Stomach (tissue), 9 donors: ENCODE measurements around the gene ROGDI. TPM values are rescaled to one million over a fixed set of nuclear protein-coding genes. Genes with fewer than 3 reads are reported as not detected.
A peak's percentile ranks its signal among the peaks of the same experiment; 100 is the strongest.

ENCODE experiments used
- DNase-seq, 2 donors: peaks; one replicate each; pipeline versions ENCODE4 v3.0.0 to v3.0.0-alpha.2; 2013 to 2019
- H3K27ac ChIP-seq, 5 donors: fragments of 200-600 bp in 4 of 5; sonication (generic) in 4 of 5; one replicate each; pipeline ENCODE4 v1.5.1; 2013 to 2019; ENCODE audit warnings: mild to moderate bottlenecking in 1 of 5, moderate library complexity in 1 of 5
- H3K27me3 ChIP-seq, 3 donors: fragments of 200-600 bp; sonication (generic); one replicate each; pipeline ENCODE4 v1.5.1; 2017 to 2019; ENCODE audit warnings: mixed run types in 1 of 3
- H3K36me3 ChIP-seq, 4 donors: fragments of 200-600 bp; sonication (generic); 1 replicate in 3 of 4; 2 replicates in 1 of 4; pipeline ENCODE4 v1.5.1; 2016 to 2019
- H3K4me1 ChIP-seq, 4 donors: fragments of 200-600 bp; sonication (generic); one replicate each; pipeline ENCODE4 v1.5.1; 2016 to 2019
- H3K4me3 ChIP-seq, 4 donors: fragments of 200-600 bp; sonication (generic) in 3 of 4; one replicate each; pipeline ENCODE4 v1.5.1; 2016 to 2019; ENCODE audit warnings: mild to moderate bottlenecking in 1 of 4
- H3K9me3 ChIP-seq, 4 donors: fragments of 200-600 bp; sonication (generic); one replicate each; pipeline ENCODE4 v1.5.1; 2016 to 2019
- EP300 ChIP-seq: sonication (generic); formaldehyde crosslinking; IDR thresholded peaks from one replicate; pipeline ENCODE4 v1.6.1; 2017; ENCODE audit warnings: antibody characterized with exemption
- POLR2A ChIP-seq, 4 donors: fragments of 450-650 bp; IDR thresholded peaks; one replicate each; pipeline ENCODE4 v1.6.1; 2016; ENCODE audit warnings: antibody characterized with exemption in 4 of 4, control low read depth in 2 of 4, mild to moderate bottlenecking in 1 of 4, moderate library complexity in 1 of 4
- POLR2AphosphoS5 ChIP-seq, 3 donors: sonication (generic); formaldehyde crosslinking; IDR thresholded peaks; one replicate each; pipeline ENCODE4 v1.6.1; 2016; ENCODE audit warnings: antibody characterized with exemption in 3 of 3
- WGBS, 5 donors: extraction: QIAGEN DNeasy Blood & Tissue Kit in 3 of 5; methylation state at CpG; one replicate each; pipeline versions ENCODE4 v1.1.5 to v1.1.7; 2013 to 2018; 5-methylcytosine and 5-hydroxymethylcytosine counted together
- intact Hi-C: fragments of 100-400 bp; cut with DNase I; formaldehyde crosslinking; loops from one replicate; pipeline ENCODE4 v1.15.1; 2023; ENCODE audit warnings: low total_unique reads
- polyA plus RNA-seq, 3 donors: library from polyadenylated mRNA; stranded (reverse); fragments of 200-250 nt; gene quantifications; one replicate each; pipeline ENCODE4 v1.2.3, GENCODE V29; 2013
- total RNA-seq, 5 donors: library from RNA; depleted of rRNA; stranded (reverse); fragments of >200 nt; gene quantifications; one replicate each; pipeline versions ENCODE4 v1.1.0 to v1.2.3, GENCODE V29; 2014 to 2016
- TF ChIP-seq, protein P1 (sequence below), 7 experiments: fragments of 450-650 bp in 4 of 7; fragments of 200-600 bp in 3 of 7; sonication (generic) in 3 of 7; IDR thresholded peaks; one replicate each; pipeline ENCODE4 v1.5.1; 2016 to 2019; ENCODE audit warnings: antibody characterized with exemption in 7 of 7, control low read depth in 2 of 7, mild to moderate bottlenecking in 1 of 7
- donor health status: healthy with polysubstance abuse.
- donor health status: Bipolar disorder and iron deficiency.
- donor health status: healthy.

The ROGDI gene
- total and polyA plus RNA-seq, 8 donors = 6.1 to 350 (median 45.8) TPM

DNA sequence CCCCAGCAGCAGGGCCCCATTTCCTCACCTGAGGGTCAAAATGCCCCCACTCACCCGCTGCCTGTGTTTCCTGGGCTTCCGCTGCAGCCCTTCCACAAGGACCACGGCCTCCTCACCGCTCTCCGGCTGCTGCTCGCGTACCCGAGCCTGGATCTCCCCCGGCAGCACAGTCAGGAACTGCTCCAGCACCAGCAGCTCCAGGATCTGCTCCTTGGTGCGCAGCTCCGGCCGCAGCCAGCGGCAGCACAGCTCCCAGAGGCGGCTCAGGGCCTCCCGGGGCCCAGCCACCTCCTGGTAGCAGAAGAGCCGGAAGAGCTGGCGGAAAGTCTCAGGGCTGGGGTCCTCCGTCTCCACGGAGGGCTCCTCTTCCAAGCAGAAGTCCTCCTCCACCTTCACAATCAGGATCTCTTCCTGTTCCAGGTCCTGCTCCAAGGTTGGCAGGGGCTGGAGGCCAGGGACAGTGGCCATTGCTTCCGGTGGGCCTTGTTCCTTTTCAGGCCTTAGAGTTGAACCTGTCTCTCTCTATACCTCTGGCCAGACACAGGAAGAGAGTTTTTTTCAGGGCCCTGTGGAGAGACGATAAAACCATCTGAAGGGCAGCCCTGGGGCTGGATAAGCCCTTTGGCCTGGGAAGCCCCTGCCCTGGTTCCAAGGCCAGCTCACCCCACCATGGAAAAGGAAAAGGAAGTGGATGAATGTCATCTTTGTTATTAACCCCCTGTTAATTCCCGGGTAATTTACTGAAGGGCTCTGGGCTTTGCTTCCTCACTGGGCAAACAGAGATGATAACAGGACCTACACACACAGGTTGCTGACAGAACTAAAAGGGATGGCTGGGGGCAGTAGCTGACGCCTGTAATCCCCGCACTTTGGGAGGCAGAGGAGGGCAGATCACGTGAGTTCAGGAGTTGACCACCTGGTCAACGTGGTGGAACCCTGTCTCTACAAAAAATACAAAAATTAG is 36.6 kb downstream of the ROGDI start:
- Histone ChIP-seq H3K4me3 (peak overlapping the region; percentile 87 to 100 (median 98)), H3K4me1 (peaks cover 24 to 52% (median 45%) of the 10 kb centered on the region in 4 donors), H3K27ac (peak overlapping the region in 4 of 5 donors; percentile 90 to 94 (median 92)), H3K27me3 (no peaks in the 10 kb centered on the region), H3K9me3 (no peaks in the 10 kb centered on the region), H3K36me3 (peaks cover 30 to 49% (median 49%) of the 10 kb centered on the region in 4 donors)
- TF ChIP-seq POLR2A (IDR thresholded peaks at IDR 0.05) = no peak
- TF ChIP-seq, protein P1, sequence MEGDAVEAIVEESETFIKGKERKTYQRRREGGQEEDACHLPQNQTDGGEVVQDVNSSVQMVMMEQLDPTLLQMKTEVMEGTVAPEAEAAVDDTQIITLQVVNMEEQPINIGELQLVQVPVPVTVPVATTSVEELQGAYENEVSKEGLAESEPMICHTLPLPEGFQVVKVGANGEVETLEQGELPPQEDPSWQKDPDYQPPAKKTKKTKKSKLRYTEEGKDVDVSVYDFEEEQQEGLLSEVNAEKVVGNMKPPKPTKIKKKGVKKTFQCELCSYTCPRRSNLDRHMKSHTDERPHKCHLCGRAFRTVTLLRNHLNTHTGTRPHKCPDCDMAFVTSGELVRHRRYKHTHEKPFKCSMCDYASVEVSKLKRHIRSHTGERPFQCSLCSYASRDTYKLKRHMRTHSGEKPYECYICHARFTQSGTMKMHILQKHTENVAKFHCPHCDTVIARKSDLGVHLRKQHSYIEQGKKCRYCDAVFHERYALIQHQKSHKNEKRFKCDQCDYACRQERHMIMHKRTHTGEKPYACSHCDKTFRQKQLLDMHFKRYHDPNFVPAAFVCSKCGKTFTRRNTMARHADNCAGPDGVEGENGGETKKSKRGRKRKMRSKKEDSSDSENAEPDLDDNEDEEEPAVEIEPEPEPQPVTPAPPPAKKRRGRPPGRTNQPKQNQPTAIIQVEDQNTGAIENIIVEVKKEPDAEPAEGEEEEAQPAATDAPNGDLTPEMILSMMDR (IDR thresholded peaks at IDR 0.05) = no peak
- no peak for TF ChIP-seq EP300
- TF ChIP-seq POLR2AphosphoS5 (IDR thresholded peaks at IDR 0.05) = no peak
- no peak for DNase-seq
- WGBS, 5 donors = 68 to 75% (median 70%) methylated on average over 25 to 26 of the region's 26 CpGs
- intact Hi-C loops = no loop called here

- intact Hi-C loops = no loop called here
- no peak for DNase-seq
These were observed 38.6 kb downstream of the ROGDI start for GRCh38 chr16:4763791-4764190.

DNA sequence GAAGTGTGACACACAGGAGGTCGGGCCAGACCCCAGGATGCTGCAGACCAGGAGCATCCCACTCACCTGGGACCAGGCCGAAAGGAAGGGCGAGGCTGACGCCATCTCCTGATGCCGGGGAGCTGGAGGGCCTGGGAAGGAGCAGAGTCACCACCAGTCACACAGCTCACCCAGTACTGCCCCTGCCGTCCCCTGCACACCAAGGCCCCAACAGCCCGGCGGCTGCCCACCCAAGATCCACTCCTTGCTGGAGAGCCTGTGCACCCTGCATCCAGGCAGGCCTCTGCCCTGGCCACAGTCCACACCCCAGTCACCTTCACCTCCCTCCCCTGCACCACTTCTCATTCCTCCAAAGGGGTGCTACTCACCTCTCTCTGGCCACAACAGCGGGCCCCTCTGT is 40.2 kb downstream of the ROGDI start:
- no peak for DNase-seq
- Histone ChIP-seq H3K36me3 (peaks cover 51 to 85% (median 85%) of the 10 kb centered on the region in 4 donors), H3K9me3 (no peaks in the 10 kb centered on the region), H3K4me3 (no peak overlapping the region), H3K27ac (no peak overlapping the region), H3K4me1 (peaks cover 15 to 34% (median 27%) of the 10 kb centered on the region in 4 donors), H3K27me3 (no peaks in the 10 kb centered on the region)
- WGBS, 5 donors = 93 to 97% (median 94%) methylated on average over 4 to 9 of the region's 9 CpGs
- intact Hi-C loops = no loop called here
- TF ChIP-seq, protein P1 (IDR thresholded peaks at IDR 0.05) = no peak
- TF ChIP-seq POLR2A (IDR thresholded peaks at IDR 0.05) = no peak
- no peak for TF ChIP-seq EP300
- no peak for TF ChIP-seq POLR2AphosphoS5 (IDR thresholded peaks at IDR 0.05)

More at GRCh38 chr16:4763791-4764190, 38.6 kb downstream of the ROGDI start:
- Histone ChIP-seq H3K4me1 (peaks cover 24 to 47% (median 40%) of the 10 kb centered on the region in 4 donors), H3K27ac (no peak overlapping the region), H3K36me3 (peaks cover 40 to 69% (median 69%) of the 10 kb centered on the region in 4 donors), H3K27me3 (no peaks in the 10 kb centered on the region), H3K9me3 (no peaks in the 10 kb centered on the region), H3K4me3 (no peak overlapping the region)
- 82 to 96% (median 88%) methylated on average over 7 of the region's 7 CpGs for WGBS, 5 donors
- TF ChIP-seq POLR2AphosphoS5 (IDR thresholded peaks at IDR 0.05) = no peak
- TF ChIP-seq EP300 = no peak

- H3K36me3 ChIP-seq = peaks cover 51 to 100% (median 100%) of the 10 kb centered on the region in 4 donors
These were observed 42.1 kb downstream of the ROGDI start for GRCh38 chr16:4760221-4760910.

More at GRCh38 chr16:4760221-4760910, 42.1 kb downstream of the ROGDI start:
- intact Hi-C loops = no loop called here
- H3K4me1 ChIP-seq = peaks cover 3 to 22% (median 13%) of the 10 kb centered on the region in 4 donors
- no peak for DNase-seq
- H3K4me3 ChIP-seq = no peak overlapping the region
- H3K9me3 ChIP-seq = no peaks in the 10 kb centered on the region
- H3K27me3 ChIP-seq = no peaks in the 10 kb centered on the region
- TF ChIP-seq POLR2A (IDR thresholded peaks at IDR 0.05) = no peak
- TF ChIP-seq POLR2AphosphoS5 (IDR thresholded peaks at IDR 0.05) = no peak
- TF ChIP-seq EP300 = no peak
- TF ChIP-seq, protein P1 (IDR thresholded peaks at IDR 0.05) = no peak
- WGBS, 5 donors = 89 to 93% (median 89%) methylated on average over 14 to 23 of the region's 23 CpGs
- no peak overlapping the region for H3K27ac ChIP-seq
